PFSK-1 (cell line): Measurements from ENCODE around the gene MAP4K2.

Source experiments
- FOXP2 ChIP-seq: optimal IDR thresholded peaks from 2 replicates; pipeline ENCODE3; 2011; ENCODE audit warnings: borderline replicate concordance, control low read depth, inconsistent platforms; ENCODE audit not compliant: insufficient read depth; ENCODE audit errors: extremely low read length, extremely low read depth
- POLR2AphosphoS5 ChIP-seq: IDR thresholded peaks from 2 replicates; pipeline ENCODE4 v1.6.1; 2012; ENCODE audit warnings: low read depth, mild to moderate bottlenecking, control low read depth, low read length, moderate library complexity
- TAF1 ChIP-seq: IDR thresholded peaks from 2 replicates; pipeline ENCODE4 v1.6.1; 2012; ENCODE audit warnings: low read length, control low read depth, borderline replicate concordance; ENCODE audit not compliant: insufficient read depth
- TF ChIP-seq, protein P1 (sequence below), 2 experiments: IDR thresholded peaks; 2 replicates each; pipeline versions ENCODE4 v1.6.1 to v1.8.0; 2011 to 2012; ENCODE audit warnings: low read depth in 2 of 2, low read length in 2 of 2, control low read depth in 1 of 2, inconsistent platforms in 1 of 2, mild to moderate bottlenecking in 1 of 2, moderate library complexity in 1 of 2; ENCODE audit not compliant: insufficient read depth in 1 of 2

DNA sequence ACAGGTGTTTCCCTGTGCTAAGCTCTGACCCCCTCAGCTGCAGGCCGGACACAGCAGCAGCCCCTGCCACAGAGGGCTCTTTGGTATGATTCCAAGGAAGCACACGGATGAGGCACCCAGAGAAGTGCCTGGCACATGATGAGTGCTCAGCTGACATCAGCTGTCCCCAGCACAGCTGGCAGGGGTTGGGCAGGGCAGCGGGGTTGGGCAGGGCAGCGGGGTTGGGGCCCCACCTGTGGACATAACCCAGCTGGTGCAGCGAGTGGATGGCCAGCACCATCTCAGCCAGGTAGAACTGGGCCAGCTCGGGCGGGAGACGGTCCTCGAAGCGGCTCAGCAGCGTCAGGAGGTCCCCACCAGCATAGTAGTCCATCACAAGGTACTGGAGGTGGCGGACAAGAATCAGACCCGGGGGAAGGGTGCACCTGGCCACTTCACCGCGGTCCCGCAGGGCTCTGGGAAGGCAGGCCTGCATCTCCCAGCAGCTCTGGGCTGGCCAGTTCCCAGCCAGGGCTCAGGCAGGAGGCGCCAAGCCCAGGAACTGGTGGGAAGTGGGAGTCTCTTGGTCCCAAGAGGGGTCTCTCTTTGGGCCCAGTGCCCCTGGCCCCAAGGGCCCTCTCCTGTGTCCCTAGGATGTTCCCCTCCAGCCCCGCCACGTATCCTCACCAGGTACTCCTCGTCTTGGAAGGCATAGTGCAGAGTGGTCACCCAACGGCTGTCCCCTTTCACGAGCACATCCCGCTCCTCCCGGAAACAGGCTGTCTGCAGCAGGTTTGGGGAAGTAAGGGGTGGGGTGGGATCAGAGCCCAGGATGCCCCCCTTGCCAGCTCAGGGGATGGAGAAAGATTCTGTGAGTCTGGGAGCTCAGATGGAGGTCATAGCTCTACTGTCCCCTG is 37.1 kb upstream of the MAP4K2 start:
- TF ChIP-seq FOXP2 (no peak), TAF1 (no peak), POLR2AphosphoS5 (no peak)
- TF ChIP-seq, protein P1, sequence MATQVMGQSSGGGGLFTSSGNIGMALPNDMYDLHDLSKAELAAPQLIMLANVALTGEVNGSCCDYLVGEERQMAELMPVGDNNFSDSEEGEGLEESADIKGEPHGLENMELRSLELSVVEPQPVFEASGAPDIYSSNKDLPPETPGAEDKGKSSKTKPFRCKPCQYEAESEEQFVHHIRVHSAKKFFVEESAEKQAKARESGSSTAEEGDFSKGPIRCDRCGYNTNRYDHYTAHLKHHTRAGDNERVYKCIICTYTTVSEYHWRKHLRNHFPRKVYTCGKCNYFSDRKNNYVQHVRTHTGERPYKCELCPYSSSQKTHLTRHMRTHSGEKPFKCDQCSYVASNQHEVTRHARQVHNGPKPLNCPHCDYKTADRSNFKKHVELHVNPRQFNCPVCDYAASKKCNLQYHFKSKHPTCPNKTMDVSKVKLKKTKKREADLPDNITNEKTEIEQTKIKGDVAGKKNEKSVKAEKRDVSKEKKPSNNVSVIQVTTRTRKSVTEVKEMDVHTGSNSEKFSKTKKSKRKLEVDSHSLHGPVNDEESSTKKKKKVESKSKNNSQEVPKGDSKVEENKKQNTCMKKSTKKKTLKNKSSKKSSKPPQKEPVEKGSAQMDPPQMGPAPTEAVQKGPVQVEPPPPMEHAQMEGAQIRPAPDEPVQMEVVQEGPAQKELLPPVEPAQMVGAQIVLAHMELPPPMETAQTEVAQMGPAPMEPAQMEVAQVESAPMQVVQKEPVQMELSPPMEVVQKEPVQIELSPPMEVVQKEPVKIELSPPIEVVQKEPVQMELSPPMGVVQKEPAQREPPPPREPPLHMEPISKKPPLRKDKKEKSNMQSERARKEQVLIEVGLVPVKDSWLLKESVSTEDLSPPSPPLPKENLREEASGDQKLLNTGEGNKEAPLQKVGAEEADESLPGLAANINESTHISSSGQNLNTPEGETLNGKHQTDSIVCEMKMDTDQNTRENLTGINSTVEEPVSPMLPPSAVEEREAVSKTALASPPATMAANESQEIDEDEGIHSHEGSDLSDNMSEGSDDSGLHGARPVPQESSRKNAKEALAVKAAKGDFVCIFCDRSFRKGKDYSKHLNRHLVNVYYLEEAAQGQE (IDR thresholded peaks at IDR 0.05; ENCODE audit: insufficient read depth in 1 of 2, low read depth in 2 of 2, low read length in 2 of 2): no peak
